IMR-90 (cell line): ENCODE data around the gene TSSK2.

Experiments used
- CEBPB ChIP-seq: IDR thresholded peaks from 2 replicates; pipeline ENCODE4 v1.6.1; 2012; ENCODE audit warnings: low read depth, low read length, improper control_type of control experiment
- CTCF ChIP-seq: conservative IDR thresholded peaks from 2 replicates; pipeline ENCODE4 v1.5.1; 2012; ENCODE audit warnings: mild to moderate bottlenecking, low read depth, low read length, improper control_type of control experiment
- MXI1 ChIP-seq: IDR thresholded peaks from 2 replicates; pipeline ENCODE4 v1.6.1; 2012; ENCODE audit warnings: low read depth, mild to moderate bottlenecking, low read length, moderate library complexity, borderline replicate concordance
- POLR2A ChIP-seq: IDR thresholded peaks from 2 replicates; pipeline ENCODE4 v1.6.1; 2012; ENCODE audit warnings: mild to moderate bottlenecking, low read depth, low read length
- SMC3 ChIP-seq: fragments of 150-350 bp; IDR thresholded peaks from 2 replicates; pipeline ENCODE4 v1.6.1; 2016; ENCODE audit warnings: low read depth, mild to moderate bottlenecking, antibody characterized with exemption, low read length, moderate library complexity

- TF ChIP-seq CTCF (no peak), POLR2A (no peak), MXI1 (no peak), SMC3 (no peak), CEBPB (no peak)
Observed at GRCh38 chr22:19110064-19110458, 21.0 kb upstream of the TSSK2 start.
